ENCODE measurements around the gene UPB1. TPM values are rescaled to one million over a fixed set of nuclear protein-coding genes. Genes with fewer than 3 reads are reported as not detected.

Gene UPB1
- total and polyA plus RNA-seq, 7 donors: 0.07 to 0.82 (median 0.18) TPM

DNA sequence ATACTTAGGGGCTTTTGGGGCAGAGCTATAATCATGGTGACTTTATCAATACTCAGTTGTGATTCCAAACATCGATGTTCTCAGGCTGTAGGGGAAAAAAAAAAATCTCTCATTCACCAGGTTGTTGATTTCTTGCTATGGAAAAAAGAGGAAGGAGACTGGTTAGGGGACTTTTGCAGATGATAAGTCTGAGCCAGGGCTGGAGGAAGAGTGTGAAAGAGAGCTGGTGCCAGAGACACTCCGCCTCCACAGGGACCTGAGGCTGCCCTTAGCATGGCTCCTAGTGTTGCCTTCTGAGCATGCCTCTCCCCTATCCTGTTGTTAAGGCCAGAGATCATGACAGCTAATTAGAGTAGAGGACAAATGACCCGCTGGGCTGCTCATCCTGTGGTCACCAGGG, 16.9 kb downstream of the UPB1 start:
- DNase-seq: no peak
- Histone ChIP-seq H3K4me3 (no peak overlapping the region), H3K27ac (no peak overlapping the region), H3K27me3 (ENCODE audit: insufficient read depth in 3 of 3, low read length in 2 of 3) (no peaks in the 10 kb centered on the region), H3K9me3 (no peaks in the 10 kb centered on the region), H3K4me1 (peaks cover 24% of the 10 kb centered on the region), H3K36me3 (ENCODE audit: insufficient read depth in 1 of 2, low read depth in 1 of 2) (no peaks in the 10 kb centered on the region)
- intact Hi-C loops (cut with DNase I): no loop called here
- TF ChIP-seq, protein P1, sequence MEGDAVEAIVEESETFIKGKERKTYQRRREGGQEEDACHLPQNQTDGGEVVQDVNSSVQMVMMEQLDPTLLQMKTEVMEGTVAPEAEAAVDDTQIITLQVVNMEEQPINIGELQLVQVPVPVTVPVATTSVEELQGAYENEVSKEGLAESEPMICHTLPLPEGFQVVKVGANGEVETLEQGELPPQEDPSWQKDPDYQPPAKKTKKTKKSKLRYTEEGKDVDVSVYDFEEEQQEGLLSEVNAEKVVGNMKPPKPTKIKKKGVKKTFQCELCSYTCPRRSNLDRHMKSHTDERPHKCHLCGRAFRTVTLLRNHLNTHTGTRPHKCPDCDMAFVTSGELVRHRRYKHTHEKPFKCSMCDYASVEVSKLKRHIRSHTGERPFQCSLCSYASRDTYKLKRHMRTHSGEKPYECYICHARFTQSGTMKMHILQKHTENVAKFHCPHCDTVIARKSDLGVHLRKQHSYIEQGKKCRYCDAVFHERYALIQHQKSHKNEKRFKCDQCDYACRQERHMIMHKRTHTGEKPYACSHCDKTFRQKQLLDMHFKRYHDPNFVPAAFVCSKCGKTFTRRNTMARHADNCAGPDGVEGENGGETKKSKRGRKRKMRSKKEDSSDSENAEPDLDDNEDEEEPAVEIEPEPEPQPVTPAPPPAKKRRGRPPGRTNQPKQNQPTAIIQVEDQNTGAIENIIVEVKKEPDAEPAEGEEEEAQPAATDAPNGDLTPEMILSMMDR (IDR thresholded peaks at IDR 0.05): no peak
- 67 to 81% (median 75%) methylated on average over 3 of the region's 3 CpGs for WGBS, 3 donors
- peak in 1 of 4 donors; percentile 23 for ATAC-seq

DNA sequence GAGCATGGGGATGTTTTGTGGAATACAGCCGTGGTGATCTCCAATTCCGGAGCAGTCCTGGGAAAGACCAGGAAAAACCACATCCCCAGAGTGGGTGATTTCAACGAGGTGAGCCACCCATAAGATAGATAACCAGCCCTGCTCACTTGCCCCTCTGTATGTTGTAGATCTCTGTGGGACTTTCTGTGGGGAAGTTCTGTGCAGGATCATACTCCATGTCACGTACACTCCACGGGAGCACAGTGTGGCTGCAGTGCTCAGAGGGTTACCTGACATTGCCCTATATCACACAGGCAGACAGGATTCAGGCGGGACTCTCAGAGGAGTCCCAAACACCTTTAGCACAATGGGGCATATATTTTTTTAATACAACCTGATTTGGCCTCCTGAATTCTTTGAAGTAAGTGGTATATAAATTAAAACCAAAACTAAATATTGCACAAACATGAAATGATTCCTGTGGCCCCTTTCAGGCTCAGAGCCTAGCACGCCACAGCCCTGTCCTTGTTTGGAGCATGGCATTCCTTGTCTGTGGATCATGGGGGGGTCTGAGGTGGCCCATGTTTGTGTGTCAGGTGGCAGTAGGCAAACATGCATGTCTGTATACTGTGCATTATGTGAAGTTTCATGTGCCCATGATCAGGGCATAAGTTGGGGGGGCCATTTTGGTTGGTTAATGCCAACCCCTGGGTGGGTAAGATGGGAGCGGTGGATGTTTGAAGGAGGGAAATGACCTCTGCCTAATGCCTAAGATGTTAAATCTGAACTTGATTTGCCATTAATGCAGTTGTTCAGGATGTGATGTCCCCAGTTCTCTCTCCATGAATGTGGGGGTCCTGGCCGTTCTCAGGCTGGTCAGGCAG, 18.5 kb downstream of the UPB1 start:
- peaks cover 24% of the 10 kb centered on the region for H3K4me1 ChIP-seq
- 92 to 96% (median 93%) methylated on average over 9 of the region's 9 CpGs for WGBS, 3 donors

DNA sequence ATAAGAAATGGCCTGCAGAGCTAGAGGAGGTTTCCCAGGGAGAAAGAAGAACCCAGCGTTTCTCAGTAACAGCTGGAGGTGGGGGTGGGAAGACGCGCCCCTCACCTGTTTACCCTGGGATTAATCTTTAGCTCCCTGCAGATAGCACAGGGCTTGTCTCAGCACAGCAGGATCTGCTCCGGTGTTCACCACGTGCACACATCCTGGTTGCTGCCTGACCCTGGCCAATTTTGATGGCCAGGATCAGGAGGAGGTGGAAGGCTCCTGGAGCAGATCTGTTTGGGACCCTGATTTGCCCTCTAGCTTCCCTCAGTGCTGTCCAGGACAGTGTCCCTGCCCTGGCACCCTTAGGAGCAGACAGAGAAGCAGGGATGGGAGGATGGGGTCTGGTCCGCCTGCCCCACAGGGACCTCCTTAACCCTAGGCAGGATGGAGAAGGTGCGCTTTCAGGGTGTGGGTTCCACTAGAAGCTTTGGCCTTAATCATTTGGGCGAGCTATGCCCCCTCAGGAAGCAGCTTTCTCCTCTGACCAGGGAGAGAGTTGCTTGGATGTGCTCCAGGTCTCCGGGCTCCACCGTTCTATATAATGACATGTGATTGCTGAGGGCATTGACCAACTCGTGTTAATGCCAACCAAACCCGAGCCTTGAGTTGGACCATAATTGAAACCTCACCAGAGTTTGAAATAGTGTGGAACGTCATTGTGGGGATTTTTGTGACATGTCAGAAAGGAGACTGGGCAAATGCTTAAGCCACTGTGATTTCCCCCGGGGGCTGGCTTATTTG, 19.3 kb downstream of the UPB1 start:
- ATAC-seq: no peak

More for the DNA sequence above, 18.5 kb downstream of the UPB1 start:
- ATAC-seq (no peak), DNase-seq (peak in 1 of 2 donors; percentile 4)
- no peak overlapping the region for H3K4me3 ChIP-seq
- H3K27me3 ChIP-seq (ENCODE audit: insufficient read depth in 3 of 3, low read length in 2 of 3): no peaks in the 10 kb centered on the region
- TF ChIP-seq, protein P1 (IDR thresholded peaks at IDR 0.05): no peak
- no peaks in the 10 kb centered on the region for H3K9me3 ChIP-seq
- intact Hi-C loops (cut with DNase I): no loop called here
- no peaks in the 10 kb centered on the region for H3K36me3 ChIP-seq (ENCODE audit: insufficient read depth in 1 of 2, low read depth in 1 of 2)
- no peak overlapping the region for H3K27ac ChIP-seq

DNA sequence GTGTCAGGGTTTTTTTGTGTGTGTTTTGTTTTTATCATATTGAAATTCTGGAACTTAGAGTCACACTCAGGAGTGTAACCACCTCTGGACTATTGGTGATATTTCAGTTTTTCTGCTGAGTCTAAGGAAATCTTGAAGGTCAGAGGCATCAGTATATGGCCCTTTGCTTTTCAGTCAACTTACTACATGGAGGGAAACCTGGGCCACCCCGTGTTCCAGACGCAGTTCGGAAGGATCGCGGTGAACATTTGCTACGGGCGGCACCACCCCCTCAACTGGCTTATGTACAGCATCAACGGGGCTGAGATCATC, 19.9 kb downstream of the UPB1 start:
- intact Hi-C loops (cut with DNase I): no loop called here
- no peaks in the 10 kb centered on the region for H3K36me3 ChIP-seq (ENCODE audit: insufficient read depth in 1 of 2, low read depth in 1 of 2)
- TF ChIP-seq, protein P1 (IDR thresholded peaks at IDR 0.05): no peak
- H3K4me3 ChIP-seq: no peak overlapping the region
- DNase-seq (peak in 1 of 2 donors; percentile 18), ATAC-seq (no peak)
- peaks cover 26% of the 10 kb centered on the region for H3K4me1 ChIP-seq
- H3K27ac ChIP-seq: no peak overlapping the region
- no peaks in the 10 kb centered on the region for H3K9me3 ChIP-seq
- no peaks in the 10 kb centered on the region for H3K27me3 ChIP-seq (ENCODE audit: insufficient read depth in 3 of 3, low read length in 2 of 3)
- 91 to 95% (median 92%) methylated on average over 8 of the region's 8 CpGs for WGBS, 3 donors

More for the DNA sequence above, 19.3 kb downstream of the UPB1 start:
- peak in 1 of 2 donors; percentile 1 for DNase-seq
- Histone ChIP-seq H3K9me3 (no peaks in the 10 kb centered on the region), H3K27me3 (ENCODE audit: insufficient read depth in 3 of 3, low read length in 2 of 3) (no peaks in the 10 kb centered on the region), H3K27ac (no peak overlapping the region), H3K36me3 (ENCODE audit: insufficient read depth in 1 of 2, low read depth in 1 of 2) (no peaks in the 10 kb centered on the region), H3K4me3 (no peak overlapping the region), H3K4me1 (peaks cover 24% of the 10 kb centered on the region)
- TF ChIP-seq, protein P1 (IDR thresholded peaks at IDR 0.05): no peak
- intact Hi-C loops (cut with DNase I): no loop called here
- 61 to 68% (median 66%) methylated on average over 13 to 14 of the region's 14 CpGs for WGBS, 3 donors
